Tibial nerve (tissue), 3 donors: Measurements from ENCODE around the gene RGSL1.

ENCODE experiments used
- CTCF ChIP-seq, 5 experiments: fragments of 200-600 bp in 3 of 5; fragments of 450-650 bp in 2 of 5; sonication (generic) in 3 of 5; IDR thresholded peaks; one replicate each; pipeline ENCODE4 v1.5.1; 2016 to 2019; ENCODE audit warnings: antibody characterized with exemption in 5 of 5, mild to moderate bottlenecking in 3 of 5, moderate library complexity in 2 of 5
- POLR2A ChIP-seq, 2 donors: fragments of 450-650 bp; IDR thresholded peaks; one replicate each; pipeline ENCODE4 v1.6.1; 2017; ENCODE audit warnings: antibody characterized with exemption in 2 of 2, mild to moderate bottlenecking in 2 of 2, moderate library complexity in 2 of 2

DNA sequence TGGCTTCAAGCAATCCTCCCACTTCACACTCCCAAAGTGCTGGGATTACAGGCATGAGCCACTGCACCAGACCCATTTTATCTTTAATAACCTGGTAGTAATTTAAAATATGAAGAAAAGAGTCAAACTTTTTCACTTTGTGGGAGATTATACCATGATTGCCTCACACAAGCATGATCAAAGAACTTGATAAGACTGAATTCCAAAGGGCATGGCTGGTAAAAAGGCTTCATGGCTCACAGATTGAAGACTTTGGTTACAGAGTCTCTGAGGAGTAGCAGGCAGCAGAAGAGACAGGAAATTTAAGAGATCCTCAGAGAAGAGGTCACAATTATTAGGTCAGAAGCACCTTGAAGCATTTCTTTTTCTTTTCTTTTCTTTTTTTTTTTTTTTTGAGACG lies 16.4 kb upstream of the RGSL1 start:
- TF ChIP-seq CTCF (IDR thresholded peaks at IDR 0.05) (no peak), POLR2A (IDR thresholded peaks at IDR 0.05) (no peak)
